HG03045 (cell line): Measurements from ENCODE around the gene CHN2.

Experiments
- ATAC-seq: cut with Tn5 transposase; IDR thresholded peaks from one replicate; pipeline ENCODE4 v1.9.1; 2021; ENCODE audit warnings: mild to moderate bottlenecking, moderate library complexity; ENCODE audit not compliant: unreplicated experiment

Gene CHN2

GRCh38 chr7:29328811-29329210 is 134.2 kb downstream of the CHN2 start:
- ATAC-seq: no peak

- ATAC-seq: no peak
Measured at GRCh38 chr7:29329686-29330085, 135.1 kb downstream of the CHN2 start.

GRCh38 chr7:29330136-29330535 is 135.6 kb downstream of the CHN2 start:
- ATAC-seq: no peak

- no peak for ATAC-seq
Measured at GRCh38 chr7:29331163-29331562, 136.6 kb downstream of the CHN2 start.

GRCh38 chr7:29332042-29332811 is 137.7 kb downstream of the CHN2 start:
- no peak for ATAC-seq

GRCh38 chr7:29332875-29333855 is 138.6 kb downstream of the CHN2 start:
- ATAC-seq: no peak

GRCh38 chr7:29335188-29336083 is 140.9 kb downstream of the CHN2 start:
- ATAC-seq: no peak

GRCh38 chr7:29337546-29338116 is 143.1 kb downstream of the CHN2 start:
- no peak for ATAC-seq

- no peak for ATAC-seq
Measured at GRCh38 chr7:29340696-29341095, 146.1 kb downstream of the CHN2 start.

- no peak for ATAC-seq
Measured at GRCh38 chr7:29341156-29341555, 146.6 kb downstream of the CHN2 start.

- ATAC-seq: no peak
Measured at GRCh38 chr7:29342761-29343160, 148.2 kb downstream of the CHN2 start.

GRCh38 chr7:29343399-29343798 is 148.8 kb downstream of the CHN2 start:
- ATAC-seq: no peak

GRCh38 chr7:29344334-29344978 is 149.9 kb downstream of the CHN2 start:
- no peak for ATAC-seq

- ATAC-seq: no peak
Measured at GRCh38 chr7:29345590-29345989, 151.0 kb downstream of the CHN2 start.

GRCh38 chr7:29346231-29346978 is 151.8 kb downstream of the CHN2 start:
- ATAC-seq: no peak

- ATAC-seq: no peak
Measured at GRCh38 chr7:29349362-29349761, 154.8 kb downstream of the CHN2 start.

- no peak for ATAC-seq
Measured at GRCh38 chr7:29350351-29350750, 155.8 kb downstream of the CHN2 start.

- no peak for ATAC-seq
Measured at GRCh38 chr7:29352041-29352440, 157.5 kb downstream of the CHN2 start.

GRCh38 chr7:29353810-29354209 is 159.2 kb downstream of the CHN2 start:
- ATAC-seq: no peak
